C4-2B (cell line): Measurements from ENCODE around the gene PARD3B.

ENCODE experiments used
- ZFX ChIP-seq: fragments of 450-650 bp; IDR thresholded peaks from 2 replicates; pipeline ENCODE4 v1.6.1; 2017
- TF ChIP-seq, protein P1 (sequence below): fragments of 450-650 bp; conservative IDR thresholded peaks from 2 replicates; pipeline ENCODE4 v1.5.1; 2017; ENCODE audit warnings: mild to moderate bottlenecking

DNA sequence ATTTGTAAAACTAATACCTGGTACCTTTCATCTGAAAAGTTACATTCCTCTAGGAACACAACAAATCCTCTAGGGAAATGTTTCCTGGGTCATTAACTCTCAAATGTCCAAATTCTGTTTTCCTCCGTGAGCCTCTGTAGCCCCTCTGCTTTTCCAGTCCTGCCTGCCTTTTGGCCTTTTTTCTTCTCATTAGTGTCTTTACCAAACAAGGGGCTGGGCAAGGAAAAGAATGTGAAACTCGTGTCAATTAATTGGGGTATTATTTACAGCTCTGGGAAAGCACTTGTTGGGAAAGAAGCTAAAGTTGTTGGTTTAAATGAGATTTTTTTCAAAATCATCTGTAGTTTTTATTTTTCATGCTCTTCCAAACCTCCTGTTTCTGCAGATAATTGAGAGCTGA is 938.9 kb downstream of the PARD3B start:
- TF ChIP-seq, protein P1, sequence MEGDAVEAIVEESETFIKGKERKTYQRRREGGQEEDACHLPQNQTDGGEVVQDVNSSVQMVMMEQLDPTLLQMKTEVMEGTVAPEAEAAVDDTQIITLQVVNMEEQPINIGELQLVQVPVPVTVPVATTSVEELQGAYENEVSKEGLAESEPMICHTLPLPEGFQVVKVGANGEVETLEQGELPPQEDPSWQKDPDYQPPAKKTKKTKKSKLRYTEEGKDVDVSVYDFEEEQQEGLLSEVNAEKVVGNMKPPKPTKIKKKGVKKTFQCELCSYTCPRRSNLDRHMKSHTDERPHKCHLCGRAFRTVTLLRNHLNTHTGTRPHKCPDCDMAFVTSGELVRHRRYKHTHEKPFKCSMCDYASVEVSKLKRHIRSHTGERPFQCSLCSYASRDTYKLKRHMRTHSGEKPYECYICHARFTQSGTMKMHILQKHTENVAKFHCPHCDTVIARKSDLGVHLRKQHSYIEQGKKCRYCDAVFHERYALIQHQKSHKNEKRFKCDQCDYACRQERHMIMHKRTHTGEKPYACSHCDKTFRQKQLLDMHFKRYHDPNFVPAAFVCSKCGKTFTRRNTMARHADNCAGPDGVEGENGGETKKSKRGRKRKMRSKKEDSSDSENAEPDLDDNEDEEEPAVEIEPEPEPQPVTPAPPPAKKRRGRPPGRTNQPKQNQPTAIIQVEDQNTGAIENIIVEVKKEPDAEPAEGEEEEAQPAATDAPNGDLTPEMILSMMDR: no peak
- no peak for TF ChIP-seq ZFX
